Cortex of kidney (tissue), 1 donor: ENCODE results near the gene MAP3K14.

Source experiments
- DNase-seq: peaks from one replicate; lab custom pipeline; 2025; lab: John Stamatoyannopoulos, UW

The MAP3K14 gene

DNA sequence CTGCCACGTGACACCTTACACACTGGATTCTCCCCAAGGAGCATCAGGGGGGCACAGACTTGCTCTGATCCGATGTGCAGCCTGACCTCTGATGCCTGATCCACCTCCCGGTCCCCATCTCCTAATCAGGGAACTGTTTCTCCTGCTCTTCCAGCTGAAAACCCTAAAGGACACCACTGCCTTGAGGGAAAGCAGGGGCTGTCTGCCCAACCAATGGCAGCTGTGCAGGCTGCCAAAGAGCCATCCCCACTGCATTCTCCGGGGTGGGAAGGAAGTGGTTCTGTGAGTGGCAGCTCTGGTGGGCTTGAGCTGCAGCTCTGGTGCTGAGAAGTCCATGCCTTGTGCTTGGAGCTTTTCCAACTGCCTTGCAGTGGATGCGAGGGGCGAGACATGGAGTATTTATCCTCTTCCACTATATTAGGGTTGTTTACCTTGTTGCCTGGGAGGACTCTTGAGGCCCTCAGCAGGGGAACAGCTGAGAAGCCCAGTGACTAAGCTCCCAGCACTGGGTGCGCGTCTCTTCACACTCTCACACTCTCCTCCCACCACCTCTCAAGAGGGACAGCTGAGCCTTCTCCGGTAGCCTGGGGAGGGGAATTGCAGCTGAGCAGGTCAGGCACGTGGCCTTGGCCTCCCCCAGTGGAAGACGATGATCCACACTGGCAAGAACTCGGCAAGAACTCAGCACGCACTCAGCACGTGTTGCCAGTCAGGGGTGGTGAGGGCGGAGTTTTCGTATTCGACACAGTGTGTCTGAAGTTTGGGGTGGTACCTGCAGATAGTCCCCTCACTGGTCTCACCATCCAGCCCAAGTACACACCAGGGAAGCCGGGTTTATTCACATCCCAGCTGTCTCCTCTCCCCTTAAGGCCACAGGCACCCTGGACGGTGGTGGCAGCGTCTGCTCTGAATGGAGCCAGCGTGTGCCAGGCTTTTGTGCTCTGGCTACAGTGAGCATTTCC lies 33.9 kb downstream of the MAP3K14 start:
- DNase-seq: no peak

DNA sequence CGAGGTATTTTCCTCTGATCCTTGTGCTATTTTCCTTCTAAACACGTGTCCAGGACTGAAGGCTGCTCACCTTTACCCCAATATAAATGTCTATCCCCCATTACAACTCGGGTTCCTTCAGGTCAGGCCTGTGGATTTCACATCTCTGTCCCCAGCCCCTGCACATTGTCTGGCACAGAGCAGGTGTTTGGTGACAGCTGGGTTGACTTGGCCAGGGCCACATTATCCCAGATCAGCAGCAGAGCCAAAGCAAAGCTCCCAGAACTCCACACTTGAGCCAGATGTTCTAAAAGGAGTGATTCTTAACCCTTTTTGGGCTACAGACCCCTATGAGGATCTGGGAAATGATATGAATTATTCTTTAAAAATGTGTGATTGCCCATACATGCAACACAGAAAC lies 36.9 kb downstream of the MAP3K14 start:
- no peak for DNase-seq

DNA sequence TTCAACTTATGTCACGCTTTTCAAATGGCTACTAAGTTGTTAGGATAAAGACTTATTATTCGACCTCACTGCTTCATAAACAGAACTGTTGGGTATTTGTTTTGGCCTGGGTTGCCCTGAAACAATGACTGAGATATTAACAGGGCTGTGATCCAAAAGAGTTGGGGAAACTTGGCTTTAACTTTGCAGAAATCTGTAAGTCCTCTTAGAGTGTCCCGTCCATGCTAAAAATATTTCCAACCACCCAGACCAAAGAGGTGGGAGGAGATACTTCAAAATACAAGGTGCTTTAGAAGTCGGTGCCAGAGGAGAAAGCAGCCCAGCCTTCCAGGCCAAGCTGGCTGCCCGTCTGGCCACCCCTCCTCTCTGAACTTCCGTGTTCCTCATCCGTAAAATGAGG lies 38.8 kb downstream of the MAP3K14 start:
- no peak for DNase-seq

DNA sequence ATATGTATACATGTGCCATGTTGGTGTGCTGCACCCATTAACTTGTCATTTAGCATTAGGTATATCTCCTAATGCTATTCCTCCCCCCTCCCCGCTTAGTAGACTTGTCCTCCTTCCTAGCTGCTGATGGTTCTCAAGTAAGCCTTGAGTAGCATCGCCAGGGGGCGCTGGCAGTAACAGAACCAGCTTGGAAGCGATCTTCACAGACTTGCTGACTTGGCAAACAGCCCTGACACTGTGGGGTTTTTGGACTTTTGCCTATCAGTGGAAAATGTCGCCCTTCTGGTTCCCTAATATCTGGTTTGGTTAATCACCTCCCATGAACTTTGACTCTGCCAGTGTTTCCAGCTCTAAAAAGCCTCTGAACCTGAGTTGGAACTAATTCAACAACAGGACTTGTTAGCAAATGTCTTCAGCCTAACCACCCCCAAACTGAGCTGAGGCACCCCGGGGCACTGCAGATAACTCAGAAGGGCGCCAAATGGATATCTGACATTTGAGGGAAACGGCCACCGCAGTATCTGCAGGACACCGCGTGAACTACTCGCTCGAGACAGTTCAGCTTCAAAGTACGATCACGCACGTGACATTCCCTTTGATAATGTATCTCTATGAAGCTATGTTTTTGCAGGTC lies 39.5 kb downstream of the MAP3K14 start:
- DNase-seq: no peak

DNA sequence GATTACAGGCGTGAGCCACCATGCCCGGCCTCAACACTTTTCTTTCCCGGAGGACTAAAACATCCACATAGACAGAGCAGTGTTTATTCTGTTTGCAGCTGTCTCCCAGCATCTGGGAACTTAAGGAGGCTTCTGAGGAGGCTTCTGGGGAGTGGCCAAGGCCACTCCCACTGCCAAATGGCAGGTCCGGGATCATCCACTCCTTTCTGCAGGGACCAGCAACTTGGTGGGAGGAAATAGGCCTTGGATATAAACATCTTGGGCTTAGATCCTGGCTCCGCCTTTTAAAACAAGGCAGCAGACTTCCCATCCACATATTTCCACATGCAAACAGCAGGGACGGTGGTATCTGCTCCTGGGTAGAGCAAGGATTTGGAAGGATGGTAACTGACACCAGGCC lies 40.8 kb downstream of the MAP3K14 start:
- no peak for DNase-seq

DNA sequence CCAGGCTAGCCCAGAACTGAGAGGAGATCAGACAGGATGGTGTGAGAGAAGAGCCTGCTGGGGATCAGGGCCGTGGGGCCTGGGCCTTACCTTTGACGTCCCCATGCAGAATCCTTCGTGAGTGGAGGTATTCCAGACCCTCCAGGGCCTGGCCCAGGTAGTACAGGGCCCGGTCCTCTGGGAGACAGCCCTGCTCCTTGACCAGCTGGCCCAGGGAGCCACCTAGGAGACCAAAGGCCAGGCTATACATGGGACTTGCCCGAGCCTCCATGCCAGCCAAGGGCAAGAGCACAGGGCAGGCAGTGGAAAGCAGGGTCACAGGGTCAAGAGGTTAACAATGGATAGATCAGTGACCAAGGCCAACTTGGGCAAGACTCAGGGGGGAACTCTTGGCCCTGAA lies 42.8 kb downstream of the MAP3K14 start:
- no peak for DNase-seq

DNA sequence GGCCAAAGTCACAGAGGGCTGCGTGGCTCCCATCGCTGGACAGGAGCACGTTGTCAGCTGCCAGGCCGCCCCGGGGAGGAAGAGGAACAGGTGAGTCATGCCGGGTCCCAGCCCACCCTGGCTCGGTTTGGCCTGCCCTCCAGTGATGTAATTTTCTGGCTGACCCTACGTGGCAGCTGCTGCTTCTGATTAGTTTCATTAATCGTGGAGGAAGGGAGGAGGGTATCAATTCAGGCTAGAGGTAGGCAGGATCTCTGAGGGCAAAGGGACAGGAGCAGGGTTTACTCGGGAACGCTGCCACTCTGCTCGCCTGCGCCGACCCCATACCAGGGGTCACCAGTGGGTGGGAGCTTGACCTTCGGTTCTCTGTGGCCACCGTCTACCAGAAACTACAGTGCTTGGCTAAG lies 43.3 kb downstream of the MAP3K14 start:
- DNase-seq: no peak

DNA sequence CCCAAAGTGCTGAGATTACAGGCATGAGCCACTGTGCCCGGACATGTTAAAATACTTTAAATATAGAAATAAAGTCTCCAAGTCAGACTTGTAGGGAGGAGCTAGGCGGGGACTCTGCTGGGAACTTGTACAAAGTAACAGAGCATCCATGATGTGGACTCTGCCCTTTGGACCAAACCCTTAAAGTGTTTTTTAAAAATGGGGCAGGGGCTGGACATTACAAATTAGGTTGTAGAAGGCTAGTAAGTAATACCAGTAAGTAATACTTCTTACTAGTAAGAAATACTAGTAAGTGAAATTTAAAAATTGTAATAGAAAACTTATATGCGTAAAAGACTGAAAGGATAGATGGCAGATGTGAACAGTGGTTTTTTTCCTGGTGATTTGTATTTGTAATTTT lies 45.2 kb downstream of the MAP3K14 start:
- no peak for DNase-seq

DNA sequence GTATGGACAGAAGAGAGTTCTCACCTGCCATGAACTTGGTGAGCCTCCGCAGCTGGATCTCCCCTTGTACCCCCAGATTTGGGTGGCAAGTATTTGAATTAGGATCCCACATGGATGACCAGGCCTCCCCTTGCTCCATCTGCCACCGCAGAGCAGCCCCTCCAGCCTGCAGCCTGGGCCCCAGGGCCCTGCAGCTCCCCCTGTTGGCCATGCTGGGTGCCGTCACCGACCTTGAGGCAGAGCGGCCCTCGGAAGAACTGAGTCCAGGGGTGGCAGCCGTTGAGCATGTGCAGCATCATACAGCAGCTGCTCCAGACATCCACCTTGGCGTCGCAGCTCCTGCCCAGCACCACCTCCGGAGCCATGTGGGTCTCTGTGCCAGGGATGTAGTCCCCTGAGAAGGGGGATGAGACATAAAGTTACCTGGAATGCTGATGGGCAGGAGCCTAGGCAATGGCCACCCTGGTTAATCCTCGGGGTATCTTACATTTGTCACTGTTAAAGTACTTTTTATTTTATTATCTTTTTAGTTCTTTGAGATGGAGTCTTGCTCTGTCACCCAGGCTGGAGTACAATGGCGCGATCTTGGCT lies 45.9 kb downstream of the MAP3K14 start:
- no peak for DNase-seq

DNA sequence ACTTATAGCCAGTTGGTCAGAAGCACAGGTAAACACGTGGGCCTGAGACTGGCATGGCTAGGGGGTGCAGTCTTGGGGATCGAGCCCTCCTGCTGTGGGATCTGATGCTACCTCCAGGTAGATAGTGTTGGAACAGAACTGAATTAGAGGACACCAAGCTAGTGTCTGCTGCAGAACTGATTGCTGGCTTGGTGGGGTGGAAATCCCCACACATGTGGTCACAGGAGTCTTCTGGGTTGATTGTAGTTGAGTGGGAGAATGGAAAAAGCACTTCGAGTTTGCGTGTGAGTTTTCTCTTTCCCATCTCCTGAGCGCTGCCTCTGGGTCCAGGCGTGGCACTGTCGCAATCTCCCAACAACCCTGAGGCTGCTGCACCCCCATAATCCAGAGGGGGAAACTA lies 46.9 kb downstream of the MAP3K14 start:
- DNase-seq: no peak

DNA sequence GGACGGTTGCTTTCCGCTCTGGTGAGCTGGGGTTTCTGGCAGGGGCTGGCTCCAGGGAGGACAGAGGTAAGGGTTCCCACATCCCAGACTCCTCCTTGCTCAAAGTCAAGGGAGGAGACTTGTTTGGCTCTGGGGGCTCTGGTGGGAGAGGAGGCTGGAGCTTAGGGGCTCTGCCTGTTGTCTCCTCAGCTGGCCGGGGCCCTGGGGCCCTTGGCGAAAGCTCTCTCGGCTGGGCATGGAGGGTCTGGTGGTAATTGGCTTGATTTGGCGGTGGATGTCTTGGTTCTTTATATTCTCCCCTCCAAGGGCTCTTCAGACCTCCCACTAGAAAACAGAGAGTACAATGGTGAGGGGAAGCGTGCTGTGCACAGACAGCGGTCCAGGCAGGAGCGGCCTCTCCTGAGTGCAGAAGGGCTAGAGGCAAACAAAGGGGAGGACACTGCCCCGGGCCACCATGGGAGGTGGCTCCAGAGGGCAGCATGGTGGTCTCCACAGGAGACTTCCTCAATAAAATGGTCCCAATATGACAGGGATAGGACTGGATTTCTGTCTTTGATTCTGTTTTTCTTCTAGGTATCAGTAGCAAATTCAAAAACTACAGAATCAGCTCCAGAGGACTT lies 49.3 kb downstream of the MAP3K14 start:
- no peak for DNase-seq

DNA sequence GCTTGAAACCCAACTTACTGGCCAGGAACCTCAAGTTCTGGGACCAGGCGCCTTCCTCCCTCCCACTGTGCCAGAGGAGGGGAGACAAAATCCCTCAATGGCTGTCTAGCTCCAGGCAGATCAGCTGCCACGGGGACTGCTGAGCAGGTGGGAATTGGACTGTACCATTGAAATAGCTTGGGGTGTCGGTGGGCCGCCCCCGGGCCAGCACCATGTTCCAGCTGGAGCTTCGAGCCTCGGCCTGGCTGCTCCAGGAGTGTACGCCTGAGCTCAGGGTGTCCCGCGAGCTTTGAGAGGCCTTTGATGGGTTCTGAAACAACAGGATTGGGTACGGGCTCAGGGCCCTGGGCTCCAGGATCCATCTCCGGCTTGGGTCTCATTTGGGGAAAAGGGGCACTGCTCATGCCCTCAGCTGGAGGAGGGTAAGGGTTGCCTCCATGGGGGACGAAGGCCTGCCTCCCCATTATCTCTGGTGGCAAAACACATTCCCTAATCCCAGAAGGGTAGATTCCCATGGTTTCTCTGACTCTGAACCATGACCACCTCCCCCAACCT lies 50.4 kb downstream of the MAP3K14 start:
- DNase-seq: no peak

DNA sequence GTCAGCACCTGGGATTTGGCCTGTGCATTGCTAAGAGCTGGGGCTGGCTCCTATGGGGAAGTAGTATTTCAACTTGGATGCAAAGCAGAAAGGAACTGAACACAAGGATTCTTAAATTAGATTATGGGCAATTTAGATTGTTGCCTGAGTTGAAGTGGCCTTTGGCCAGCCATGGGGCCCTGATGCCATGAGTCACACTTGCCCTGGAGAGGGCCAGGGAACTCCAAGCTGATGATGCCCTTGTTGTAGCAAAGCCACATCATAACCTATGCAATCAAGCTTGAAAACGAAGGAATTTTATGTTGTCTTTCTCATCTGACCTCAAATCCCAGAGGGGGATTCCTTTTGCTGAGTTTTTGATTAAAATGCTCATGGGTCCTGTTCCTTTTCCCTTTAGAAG lies 51.0 kb downstream of the MAP3K14 start:
- DNase-seq: no peak

DNA sequence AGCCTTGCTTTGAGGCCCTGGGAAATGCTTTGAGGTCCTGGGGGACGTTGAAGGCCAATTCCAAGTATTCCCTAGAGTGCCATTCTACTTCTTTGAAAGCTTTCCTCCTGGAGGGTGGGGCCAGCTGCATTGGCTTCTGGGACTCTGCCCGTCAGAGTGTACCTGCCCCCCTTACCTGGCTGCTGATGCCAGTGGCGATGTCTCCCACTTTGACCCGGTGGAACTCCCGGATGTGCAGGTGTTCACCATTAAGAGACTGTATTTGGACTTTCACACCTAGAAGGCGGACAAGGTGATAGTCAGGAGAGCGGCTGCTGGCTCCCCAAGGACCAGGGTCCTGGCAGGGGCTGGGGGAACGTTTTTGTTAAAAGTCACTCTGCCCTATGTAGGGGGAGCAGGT lies 51.8 kb downstream of the MAP3K14 start:
- no peak for DNase-seq

DNA sequence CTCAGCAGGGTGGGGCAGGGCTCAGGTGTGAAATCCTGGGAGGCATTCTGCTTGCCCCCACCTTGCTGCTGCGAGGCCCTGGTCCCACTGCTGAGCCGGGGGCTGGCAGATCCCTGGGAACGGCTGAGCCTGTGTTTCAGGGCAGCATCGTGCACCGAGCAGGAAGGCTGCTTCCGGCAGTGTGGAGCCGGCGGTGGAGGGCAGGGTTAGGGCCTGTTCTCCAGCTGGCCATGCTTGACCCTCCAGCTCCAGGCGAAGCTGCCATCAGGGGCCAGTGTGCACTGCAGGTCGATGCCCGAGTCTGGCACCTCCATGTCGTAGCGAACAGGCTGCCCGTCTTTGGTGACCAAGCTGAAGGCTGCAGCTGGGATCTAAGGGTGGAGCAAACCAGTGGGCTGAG lies 52.4 kb downstream of the MAP3K14 start:
- DNase-seq: no peak

DNA sequence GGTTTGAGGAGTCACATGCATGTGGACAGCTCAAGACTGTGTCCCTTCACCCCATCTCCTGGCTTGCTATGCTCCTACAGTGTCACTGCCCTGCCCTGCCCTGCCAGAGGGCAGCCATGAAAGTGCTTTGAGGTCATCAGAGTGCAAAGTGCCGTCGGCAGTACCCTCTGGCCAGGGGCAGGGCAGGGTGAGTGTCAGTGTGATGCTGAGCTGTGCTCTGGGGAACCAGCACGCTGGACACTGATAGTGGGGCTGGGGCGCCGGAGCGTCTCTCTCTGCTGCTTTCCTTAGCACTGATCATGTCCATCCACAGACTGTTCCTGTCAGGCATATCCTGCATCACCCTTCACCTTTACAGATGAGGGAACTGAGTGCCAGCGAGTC lies 53.4 kb downstream of the MAP3K14 start:
- DNase-seq: no peak

DNA sequence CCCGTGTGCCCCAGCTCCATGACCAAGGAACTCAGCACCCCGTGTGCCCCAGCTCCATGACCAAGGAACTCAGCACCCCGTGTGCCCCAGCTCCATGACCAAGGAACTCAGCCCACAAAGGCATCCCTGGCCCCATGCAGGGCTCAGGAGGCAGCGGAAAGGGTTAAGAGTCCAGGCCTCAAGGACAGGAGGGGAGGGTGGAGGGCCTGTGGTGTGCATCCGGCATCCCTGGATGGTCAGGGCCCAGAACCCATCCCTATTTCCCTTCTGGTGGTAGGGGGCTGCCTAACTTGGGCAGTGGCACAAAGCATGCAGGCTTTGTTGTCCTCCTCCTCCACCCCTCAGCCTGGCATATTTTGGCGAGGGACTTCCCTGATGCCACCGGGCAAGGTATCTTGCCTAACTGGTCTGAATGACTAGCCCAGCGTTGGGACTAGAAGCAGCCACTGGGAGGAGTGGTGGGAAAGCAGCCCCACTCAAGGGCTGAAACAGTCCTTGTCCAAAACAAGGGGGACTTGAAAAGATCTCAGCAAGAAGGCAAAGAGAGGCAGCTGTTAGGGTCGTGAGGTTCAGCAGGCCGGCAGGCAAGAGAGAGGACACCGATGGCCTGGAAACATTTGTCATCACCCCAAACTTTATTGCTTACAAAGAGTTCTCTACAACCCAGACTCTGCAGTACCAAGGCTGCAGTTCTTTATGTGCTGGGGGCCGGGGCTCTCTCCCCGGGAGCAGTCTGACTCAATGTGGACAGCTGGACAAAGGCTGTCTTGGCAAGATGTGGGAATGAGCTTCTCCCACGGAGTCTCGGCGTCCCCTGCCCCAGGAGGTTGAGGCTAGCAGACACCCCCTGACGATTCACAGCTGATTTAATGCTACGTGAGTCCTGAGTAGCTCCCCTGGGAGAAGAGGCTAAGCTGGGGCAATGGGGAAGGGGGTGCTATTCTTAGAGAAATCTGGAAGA lies 54.0 kb downstream of the MAP3K14 start:
- DNase-seq: no peak

DNA sequence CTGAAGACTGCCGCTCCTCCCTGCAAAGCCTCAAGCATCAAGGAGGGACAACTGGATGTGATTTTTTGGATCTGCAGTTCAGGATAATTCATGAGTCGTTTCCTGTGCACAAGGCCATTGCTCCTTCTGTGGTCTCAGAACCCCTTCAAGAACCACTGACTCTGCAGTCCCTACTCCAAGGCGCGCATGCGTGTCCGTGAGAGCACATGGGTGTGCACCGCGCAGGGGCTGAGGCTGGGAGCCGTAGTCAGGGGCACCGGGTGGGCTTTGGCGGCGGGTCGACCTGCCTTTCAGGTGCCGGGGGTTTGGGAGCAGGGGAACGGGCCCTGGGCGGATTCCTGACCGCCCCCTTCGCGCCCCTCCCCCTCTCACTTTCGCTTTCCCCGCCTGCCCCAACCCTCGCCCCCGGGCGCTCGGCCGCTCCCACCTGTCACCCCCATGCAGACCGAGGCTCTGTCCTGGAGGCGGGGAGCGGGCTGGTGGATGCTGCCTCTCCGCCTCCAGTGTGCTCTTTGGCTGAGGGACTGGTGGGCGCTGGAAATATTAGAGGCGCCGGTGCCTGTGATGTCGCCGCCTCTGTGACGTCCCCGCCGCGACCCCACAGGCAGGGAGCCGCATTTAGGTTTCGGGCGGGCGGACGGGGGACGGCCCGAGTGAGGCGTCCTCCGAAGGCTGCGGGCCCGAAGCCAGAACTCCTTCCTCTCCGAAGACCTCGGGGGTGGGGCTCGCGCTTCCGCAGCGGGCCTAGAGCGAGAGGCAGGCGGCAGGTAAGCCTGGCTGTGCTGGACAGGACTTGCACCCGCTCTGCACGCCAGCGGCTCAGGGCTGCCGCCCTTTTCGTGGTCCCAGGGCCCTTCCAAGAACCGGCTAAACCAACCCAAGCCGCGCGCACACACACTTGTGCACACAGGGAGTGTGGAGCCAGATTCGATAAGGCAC lies 55.0 kb downstream of the MAP3K14 start, which contains the start of gene SPATA32:
Gene SPATA32 (minus strand): TSS at position 518 of the 939 bp plus-strand sequence. CDS start 78 bp downstream, at position 440.
- DNase-seq: no peak

DNA sequence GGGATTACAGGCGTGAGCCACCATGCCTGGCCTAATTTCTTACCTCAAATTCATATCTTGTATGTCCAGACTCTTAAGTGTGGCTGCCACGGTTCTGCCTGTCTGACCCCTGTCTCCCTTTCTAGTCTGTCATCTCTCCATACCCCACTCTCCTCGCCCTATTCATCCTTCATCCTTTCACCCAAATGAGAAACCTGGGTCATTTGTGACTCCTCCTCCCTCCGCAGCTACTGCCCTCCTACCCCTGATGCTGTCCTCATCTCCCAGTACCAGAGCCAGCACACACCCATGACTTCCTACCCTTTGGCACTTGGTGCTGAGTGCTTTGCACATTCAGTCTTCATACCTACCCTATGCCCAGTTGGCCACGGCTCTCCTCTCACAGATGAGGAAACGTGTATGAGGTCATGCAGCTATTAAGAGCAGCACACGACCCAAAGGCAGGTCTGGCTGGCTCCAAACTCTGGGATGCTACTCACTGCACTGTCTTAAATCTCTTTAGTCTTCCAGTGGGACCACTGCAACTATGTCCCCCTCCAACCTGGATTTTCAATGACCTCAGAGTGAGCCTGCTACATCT lies 56.5 kb downstream of the MAP3K14 start:
- DNase-seq: no peak

DNA sequence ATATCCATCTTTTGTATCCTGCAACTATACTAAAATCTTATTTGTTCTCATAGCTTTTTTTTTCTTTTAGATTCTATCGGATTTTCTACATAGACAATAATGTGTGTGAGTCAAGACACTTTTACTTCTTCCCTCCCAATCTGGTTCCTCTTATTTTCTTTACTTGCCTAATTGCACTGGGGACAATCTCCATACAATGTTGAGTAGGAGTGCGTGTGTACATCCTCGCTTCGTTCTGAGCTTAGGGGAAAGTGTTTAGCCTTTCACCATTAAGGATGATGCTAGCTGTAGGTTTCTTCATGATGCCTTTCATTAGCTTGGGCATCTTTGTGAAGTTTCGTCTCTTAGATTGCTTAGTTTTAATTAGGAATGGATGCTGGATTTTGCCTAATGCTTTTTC lies 57.8 kb downstream of the MAP3K14 start:
- no peak for DNase-seq
